GM18907 (cell line): Measurements from ENCODE around the gene PPP6C.
"Not testable (repeated sequence)": the region's sequence is repeated elsewhere in the genome, so short reads cannot be mapped to it uniquely, and the experiment has no call there.

ENCODE experiments used
- ATAC-seq: cut with Tn5 transposase; IDR thresholded peaks from one replicate; pipeline ENCODE4 v1.9.1; 2021; ENCODE audit warnings: mild to moderate bottlenecking, moderate library complexity; ENCODE audit not compliant: unreplicated experiment

PPP6C gene

DNA sequence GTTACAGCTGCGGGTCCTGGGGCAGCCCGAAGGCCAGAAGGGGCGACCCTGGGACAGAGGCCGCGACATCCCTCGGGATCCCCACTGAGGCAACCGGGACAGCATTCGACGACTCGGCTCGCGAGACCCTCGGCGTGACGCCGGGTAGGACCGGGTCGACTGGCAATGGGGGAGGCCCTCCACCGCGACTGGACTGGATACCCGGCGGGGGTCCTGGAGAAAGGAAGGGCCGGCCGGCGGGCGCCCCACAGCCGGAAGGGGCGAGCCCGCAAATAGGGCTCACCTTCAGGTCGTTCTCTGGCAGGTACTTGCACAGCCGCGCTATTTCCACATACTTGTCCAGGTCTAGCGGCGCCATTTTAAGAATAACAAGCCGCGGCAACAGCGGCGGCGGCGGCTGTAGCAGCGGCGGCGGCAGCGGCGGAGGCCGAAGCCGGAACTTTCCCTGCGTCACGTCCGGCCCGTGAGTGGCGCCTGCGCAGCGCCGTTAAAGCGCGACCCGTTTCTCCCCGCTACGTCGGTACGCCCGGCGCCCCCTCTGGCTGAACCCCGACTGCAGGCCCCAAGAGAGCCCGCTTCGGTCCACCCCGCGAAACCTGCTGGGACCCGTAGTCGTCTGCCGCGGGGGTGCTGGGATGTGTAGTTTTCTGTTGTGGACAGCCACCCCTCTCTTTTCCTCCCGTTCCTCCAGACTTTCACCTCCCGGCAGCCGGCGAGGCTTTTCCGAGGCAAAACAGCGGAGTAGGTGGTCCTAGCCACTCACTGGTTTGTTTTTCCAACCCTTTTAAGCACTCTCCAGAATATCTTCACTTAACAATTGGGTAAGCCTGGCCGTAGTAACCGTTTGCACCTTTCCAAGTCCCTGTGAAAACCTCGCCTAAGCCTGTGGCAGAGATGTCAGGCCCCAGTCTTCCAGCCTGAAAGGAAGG lies at the start of gene PPP6C:
Gene PPP6C, minus strand, starts transcription at position 443 of the 929 bp plus-strand sequence. Its CDS starts 85 bp downstream, at position 358.
- peak; percentile 96 for ATAC-seq

DNA sequence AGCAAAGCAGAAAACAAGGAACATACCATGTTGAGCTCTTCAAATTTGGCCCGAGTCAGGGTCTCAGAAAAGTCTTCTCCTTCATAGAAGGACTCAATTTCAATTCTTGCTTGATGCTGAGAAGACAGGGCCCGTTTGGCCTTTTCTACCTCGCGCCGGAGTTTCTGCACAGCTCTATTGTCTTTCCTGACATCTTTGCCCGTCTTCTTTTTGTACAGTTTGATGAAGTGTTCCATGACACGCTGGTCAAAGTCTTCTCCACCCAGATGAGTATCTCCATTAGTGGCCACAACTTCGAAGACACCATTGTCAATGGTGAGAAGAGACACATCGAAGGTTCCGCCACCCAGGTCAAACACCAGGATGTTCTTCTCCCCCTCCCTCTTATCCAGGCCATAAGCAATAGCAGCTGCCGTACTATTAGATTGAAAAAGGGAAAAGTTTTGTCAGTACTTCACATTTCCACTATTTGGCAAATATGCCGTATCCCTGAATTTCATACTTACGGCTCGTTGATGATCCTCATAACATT lies 49.4 kb upstream of the PPP6C start:
- ATAC-seq = no peak

DNA sequence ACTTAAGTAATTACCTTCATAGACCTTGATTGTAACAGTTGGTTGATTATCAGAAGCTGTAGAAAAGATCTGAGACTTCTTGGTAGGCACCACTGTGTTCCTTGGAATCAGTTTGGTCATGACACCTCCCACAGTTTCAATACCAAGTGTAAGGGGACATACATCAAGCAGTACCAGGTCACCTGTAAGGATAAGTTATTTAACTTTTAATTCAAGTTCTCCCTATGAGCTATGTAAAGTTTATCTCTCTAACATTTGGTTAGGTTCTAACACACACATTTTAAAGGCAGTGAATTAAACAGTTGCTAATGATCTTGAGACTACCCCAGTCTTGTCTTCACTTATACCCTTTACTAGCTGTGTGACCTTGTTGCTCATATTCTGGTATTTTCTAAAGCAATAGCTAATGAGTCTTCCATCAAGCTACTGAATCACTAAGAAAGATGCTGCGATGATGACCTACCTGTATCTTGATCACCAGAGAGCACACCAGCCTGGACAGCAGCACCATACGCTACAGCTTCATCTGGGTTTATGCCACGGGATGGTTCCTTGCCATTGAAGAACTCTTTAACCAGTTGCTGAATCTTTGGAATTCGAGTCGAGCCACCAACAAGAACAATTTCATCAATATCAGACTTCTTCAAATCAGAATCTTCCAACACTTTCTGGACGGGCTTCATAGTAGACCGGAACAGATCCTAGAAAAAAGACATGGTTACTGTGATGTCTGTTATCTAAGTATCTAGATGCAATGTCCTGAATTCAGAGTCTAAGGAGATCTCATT lies 48.7 kb upstream of the PPP6C start:
- no peak for ATAC-seq

DNA sequence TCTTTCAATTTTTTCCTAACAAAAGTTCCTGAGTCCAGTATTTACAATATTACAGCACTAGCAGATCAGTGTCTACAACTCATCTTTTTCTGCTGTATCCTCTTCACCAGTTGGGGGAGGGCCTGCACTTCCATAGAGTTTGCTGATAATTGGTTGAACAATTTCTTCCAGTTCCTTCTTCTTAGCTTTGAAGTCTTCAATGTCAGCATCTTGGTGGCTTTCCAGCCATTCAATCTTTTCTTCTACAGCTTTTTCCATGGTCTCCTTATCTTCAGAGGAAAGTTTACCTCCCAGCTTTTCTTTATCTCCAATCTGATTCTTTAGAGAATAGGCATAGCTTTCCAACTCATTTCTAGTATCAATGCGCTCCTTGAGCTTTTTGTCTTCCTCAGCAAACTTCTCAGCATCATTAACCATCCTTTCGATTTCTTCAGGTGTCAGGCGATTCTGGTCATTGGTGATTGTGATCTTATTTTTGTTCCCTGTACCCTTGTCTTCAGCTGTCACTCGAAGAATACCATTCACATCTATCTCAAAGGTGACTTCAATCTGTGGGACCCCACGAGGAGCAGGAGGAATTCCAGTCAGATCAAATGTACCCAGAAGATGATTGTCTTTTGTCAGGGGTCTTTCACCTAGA lies 47.0 kb upstream of the PPP6C start:
- not testable (repeated sequence) for ATAC-seq

DNA sequence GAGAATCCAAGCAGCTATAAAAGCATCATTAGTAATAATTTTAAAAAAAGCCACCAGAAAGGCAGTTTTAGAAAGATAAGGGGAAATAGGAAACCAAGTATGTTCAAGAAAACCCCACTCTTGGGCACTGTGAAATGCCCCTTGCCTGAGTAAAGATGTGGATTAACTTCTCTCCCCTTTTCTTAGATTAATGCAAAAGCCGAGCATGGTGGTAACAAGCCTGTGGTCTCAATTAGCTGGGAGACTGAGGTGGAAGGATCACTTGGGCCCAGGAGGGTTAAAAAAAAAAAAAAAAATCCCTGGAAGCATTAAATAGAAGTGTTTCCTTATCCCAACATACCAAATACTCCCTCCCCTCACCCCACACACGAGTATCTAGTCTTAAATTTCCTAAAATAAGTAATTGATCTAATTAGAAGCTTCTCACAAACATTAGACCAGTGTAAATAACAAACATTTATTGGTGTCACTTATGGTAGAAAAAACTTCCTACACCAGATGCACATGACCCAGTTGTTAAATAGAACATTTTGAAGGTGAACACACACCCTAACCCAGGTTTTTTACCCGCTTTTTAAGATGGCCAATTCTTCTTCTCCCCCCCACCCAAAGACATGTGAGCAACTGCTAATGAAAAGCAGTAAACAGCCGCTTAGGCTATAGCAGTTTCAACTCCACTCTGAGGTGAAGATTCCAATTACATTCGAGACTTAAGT lies 46.4 kb upstream of the PPP6C start:
- no peak for ATAC-seq

DNA sequence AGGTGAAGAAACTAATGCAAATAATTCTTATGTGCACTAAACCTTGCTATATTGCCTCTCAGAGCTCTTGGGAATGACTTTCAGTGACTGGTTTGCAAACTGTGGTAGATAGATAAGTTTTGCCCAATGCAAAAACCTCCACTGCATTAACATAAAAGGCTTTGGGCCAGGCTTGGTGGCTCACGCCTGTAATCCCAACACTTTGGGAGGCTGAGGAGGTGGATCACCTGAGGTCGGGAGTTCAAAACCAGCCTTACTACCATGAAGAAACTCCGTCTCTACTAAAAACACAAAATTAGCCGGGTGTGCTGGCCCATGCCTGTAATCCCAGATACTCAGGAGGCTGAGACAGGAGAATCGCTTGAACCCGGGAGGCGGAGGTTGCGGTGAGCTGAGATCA lies 44.5 kb upstream of the PPP6C start:
- not testable (repeated sequence) for ATAC-seq

DNA sequence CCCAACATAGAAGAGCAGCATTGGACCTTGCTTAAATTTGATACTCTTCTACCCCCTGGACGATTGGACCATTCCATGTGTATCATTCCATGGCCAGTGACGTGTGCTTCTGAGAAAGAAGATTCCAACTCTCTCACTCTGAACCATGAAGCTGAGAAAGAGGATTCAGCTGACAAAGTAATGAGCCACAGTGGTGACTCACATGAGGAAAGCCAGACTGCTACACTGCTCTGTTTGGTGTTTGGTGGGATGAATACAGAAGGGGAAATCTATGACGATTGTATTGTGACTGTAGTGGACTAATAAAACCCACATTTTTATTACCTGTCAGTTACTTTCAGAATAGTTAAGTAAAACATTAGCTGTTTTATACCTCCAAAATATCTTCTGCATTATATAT lies 44.1 kb upstream of the PPP6C start:
- ATAC-seq = no peak

DNA sequence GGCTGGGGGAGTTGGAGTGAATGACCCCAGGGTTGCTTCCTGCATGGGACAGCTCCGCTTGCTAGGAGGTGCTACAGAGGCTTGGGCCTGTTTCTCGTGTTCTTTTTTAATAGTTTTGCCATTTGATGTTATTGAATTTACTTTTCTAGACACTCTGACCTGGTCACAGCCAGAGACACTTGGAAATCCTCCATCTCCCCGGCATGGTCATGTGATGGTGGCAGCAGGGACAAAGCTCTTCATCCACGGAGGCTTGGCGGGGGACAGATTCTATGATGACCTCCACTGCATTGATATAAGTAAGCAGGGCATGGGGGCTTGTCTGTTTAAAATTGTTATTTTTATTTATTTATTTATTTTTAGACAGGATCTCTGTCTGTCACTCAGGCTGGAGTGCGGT lies 38.2 kb upstream of the PPP6C start:
- no peak for ATAC-seq

DNA sequence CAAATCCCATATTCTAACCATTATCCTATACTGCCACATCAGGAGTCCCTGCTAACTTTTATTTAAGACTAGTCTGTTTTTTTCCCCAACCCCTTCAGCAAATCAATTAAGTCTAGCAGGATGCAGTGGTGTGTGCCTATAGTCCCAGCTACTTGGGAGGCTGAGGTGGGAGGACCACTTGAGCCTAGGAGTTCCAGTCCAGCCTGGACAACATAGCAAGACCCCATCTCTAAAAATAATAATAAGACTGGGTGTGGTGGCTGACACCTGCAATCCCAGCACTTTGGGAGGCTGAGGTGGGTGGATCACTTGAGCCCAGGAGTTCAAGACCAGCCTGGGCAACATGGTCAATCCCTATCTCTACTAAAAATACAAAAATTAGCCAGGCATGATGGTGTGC lies 35.3 kb upstream of the PPP6C start:
- not testable (repeated sequence) for ATAC-seq

DNA sequence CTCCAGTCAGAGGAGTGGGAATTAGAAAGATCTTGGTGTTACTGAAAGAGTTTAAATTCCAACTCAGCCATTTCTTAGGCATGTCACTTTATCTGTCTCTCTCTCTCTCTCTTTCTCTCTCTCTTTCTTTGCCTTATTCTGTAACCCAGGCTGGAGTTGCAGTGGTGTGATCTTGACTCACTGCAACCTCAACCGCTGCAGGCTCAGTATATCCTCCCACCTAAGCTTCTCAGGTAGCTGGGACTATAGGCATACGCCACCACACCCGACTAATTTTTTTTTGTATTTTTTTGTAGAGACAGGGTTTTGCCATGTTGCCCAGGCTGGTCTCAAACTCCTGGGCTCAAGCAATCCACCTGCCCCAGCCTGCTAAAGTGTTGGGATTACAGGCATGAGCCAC lies 29.0 kb upstream of the PPP6C start:
- no peak for ATAC-seq

DNA sequence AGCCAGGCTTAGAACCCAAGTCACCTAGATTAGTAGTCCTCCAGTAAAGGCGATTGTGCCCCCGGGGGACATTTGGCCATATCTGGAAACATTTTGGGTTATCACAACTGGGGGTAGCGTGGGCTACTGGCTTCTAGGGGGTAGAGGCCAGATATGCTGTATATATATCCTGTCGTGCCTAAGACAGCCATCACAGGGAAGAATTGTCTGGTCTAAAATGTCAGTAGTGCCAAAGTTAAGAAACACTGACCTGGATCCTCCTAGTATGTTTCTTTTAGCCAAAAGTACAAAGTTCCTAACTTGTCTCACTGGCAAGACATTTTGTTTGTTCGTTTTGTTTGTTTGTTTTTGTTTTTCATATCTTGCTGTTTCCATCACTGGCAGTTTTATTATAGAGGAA lies 24.6 kb upstream of the PPP6C start:
- ATAC-seq = no peak

DNA sequence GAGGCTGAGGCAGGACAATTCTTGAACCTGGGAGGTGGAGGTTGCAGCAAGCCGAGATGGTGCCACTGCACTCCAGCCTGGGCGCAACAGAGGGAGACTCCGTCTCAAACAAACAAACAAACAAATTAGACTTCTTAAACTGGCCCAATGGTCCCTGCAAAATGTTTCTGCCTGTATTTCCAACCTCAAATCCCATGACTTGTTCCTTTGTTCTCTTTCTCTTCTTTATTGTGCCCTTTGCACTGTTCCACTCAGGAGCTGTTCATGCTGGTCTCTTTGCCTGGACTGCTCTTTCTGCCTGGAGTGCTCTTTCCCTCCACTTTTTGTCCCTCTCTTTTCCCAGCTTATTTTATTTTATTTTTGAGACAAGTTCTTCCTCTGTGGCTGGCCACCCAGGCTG lies 14.9 kb upstream of the PPP6C start:
- no peak for ATAC-seq

DNA sequence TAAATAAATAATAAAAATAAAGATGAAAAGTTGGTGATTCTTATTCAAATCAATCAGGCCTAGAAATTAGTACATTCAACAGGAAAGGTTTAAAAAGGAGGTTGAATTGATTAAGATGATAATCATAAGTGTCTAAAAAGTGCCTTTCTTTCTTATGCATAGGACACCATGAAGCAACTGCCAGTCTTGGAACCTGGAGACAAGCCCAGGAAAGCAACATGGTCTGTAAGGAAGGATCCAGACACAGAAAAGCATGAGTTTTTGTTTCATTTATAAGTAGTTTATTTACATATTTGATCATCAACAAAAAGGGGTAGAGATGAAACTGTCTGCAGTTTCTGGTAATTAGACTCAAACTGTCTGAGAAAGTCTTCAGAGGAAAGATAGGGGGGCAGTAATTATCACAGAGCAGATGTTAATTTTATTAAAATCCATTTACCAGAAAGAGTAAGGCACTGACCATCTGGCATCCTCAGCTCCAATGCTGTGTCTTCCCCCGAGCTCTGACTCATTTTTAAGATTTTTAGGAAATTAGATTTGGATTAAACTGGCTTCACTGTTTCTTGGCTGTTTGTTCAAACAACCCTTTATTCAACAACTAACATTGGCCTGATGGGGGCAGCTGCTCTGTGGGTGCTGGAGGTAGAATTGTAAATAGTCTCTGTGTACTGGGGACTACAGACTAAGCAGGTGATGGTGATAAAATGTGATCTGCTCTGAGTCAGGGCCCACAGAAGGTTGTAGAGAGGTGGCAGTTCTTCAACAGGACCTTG lies 13.4 kb upstream of the PPP6C start:
- no peak for ATAC-seq

DNA sequence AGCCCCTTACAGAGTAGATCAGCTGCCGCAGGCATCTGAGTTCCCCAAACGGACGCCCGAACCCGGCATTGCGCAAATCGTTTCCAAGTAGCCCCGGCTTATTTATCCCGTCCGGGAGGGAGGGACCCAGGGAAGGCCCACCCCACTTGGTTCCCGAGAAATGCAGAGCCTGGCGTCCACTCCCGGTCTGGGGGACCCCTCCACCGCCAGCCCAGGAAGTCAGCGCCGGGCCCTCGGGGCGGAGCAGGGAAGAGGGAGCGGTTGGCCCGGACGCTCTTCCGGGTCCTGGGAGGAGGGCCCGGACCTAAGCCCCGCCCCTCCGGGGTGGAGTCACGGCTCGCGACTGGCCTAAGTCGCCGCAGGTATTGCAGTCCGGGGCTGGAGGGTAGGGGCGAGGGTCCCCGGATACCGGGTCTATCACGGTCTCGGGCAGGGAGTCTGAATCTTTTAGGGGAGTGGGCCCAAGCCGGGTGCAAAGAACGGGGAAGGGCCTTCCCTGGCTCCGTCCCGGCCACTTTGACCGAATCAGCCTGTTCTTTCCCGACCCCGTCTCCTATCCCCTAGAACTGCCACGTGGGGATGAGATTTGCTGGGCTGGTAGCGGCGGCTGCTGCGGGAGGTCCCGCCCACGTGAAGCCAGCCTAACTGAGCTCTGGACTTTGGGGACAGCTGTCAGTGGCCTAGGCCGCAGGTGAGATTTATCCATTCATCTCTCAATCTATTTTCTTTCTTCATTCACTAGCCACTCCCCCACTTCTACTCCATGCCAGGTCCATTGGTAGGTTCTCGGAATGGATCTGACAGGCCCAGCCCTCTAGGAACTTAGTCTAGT lies 10.8 kb upstream of the PPP6C start, which contains the start of gene RABEPK:
Gene RABEPK, plus strand, starts transcription at position 327 of the 832 bp plus-strand sequence. CDS start 2,472 bp downstream, outside the sequence.
- ATAC-seq = peak; percentile 99

DNA sequence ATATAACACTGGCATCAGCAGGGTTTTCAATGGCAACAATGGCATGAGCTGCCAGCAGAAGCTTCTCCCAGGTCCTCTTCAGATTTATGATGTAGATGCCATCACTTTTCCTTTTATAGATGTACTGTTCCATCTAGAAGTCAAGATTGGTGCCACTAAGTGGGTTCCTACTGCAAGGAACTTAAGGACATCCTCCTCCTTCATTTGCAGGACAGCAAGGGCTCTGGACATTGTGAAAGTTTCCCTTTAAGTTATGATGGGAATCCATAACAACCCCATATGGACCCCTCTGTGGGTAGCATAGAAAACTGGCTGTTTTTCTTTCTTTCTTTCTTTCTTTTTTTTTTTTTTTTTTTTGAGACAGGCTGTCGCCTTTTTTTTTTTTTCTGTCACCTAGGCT lies 6.0 kb upstream of the PPP6C start:
- not testable (repeated sequence) for ATAC-seq

DNA sequence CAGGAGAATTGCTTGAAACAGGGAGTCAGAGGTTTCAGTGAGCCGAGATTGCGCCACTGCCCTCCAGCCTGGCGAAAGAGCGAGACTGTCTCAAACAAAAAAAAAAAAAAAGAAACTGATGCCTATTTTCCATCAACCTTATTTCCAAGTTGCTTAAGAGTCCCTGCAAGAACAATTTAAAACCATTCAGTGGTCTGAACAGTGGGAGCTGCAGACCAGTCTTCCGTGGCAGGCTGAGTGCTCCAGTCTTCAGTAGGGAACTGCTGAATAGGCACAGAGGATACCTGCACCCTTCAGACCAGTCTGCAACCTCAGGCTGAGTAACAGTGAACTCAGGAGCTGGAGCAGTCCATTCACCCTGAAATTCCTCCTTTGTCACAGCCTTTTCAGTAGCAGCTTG lies 4.9 kb upstream of the PPP6C start:
- not testable (repeated sequence) for ATAC-seq

DNA sequence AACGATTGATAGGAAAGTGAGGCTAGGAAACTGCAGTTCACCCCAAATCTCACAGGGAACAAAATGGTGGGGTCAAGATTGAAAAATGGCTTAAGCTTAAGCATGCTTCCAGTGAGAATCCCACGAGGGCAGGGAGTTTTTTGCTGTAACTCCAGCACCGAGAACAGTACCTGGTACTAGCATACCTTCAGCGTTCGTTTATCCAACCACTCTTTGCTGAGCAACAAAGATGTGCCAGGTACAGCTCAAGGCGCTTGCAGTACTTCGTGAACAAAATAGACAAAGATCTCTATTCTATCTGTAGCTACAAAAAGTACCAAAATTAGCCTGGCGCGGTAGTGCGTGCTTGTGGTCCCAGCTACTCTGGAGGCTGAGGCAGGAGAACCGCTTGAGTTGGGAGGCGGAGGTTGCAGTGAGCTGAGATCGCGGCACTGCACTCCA lies 778 bp upstream of the PPP6C start:
- no peak for ATAC-seq

DNA sequence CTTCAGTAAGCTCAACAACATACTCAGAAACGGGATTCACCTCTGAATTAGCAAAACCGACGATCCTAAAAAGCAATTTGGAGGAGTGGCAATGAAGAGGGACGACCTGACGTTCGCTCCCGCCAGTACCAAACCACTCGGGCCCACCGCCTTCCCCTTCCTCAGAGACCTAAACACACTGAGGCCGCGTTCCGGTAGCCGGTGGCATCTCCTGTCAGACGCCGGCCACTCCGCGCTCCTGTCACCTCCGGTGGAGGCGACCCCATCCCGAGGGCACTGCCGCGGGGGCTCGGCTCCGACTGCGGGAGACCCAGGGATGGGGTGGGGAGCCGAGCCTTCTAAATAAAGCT lies 617 bp downstream of the PPP6C start:
- peak; percentile 24 for ATAC-seq

DNA sequence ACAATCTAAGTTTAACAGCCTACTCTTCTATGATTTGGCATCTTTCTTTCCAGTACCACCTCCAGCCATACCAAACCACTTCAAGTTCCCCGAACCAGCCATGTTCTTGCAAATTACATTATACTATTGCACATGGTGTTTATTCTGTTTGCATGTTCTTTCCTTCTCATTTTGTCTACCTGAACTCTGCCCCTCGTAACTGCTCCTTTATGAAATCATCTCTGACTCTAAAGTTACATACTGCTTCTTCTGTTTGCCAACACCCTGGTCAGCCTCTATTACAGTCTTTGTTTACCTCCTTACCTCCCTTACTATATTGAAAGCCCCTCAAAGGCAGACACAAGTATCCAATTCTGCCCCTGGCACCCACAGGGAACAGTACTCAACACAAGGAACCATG lies 6.0 kb downstream of the PPP6C start:
- ATAC-seq = no peak
